CD4-positive, alpha-beta T cell treated with Interferon alpha-2 for 1 hour (primary cell): ENCODE measurements around the gene JMJD1C.

Experiments used
- DNase-seq, 2 donors: peaks; one replicate each; pipeline ENCODE4 v3.0.0-alpha.2; 2020 to 2022

The JMJD1C gene

GRCh38 chr10:63206997-63207811, 258.6 kb downstream of the JMJD1C start:
- DNase-seq: no peak

- DNase-seq: no peak
These were observed 259.2 kb downstream of the JMJD1C start for GRCh38 chr10:63206576-63206975.

GRCh38 chr10:63205421-63205820, 260.4 kb downstream of the JMJD1C start:
- DNase-seq: no peak

GRCh38 chr10:63204667-63205391, 260.9 kb downstream of the JMJD1C start:
- DNase-seq: no peak

GRCh38 chr10:63201118-63201517, 264.7 kb downstream of the JMJD1C start:
- DNase-seq: no peak

GRCh38 chr10:63200431-63200830, 265.3 kb downstream of the JMJD1C start:
- no peak for DNase-seq

- no peak for DNase-seq
These were observed 266.1 kb downstream of the JMJD1C start for GRCh38 chr10:63199716-63200115.

- no peak for DNase-seq
These were observed 268.3 kb downstream of the JMJD1C start for GRCh38 chr10:63197344-63198092.

GRCh38 chr10:63192826-63193225, 273.0 kb downstream of the JMJD1C start:
- DNase-seq: no peak

- DNase-seq: no peak
These were observed 290.2 kb downstream of the JMJD1C start for GRCh38 chr10:63175534-63175933.

GRCh38 chr10:63173468-63174232, 292.1 kb downstream of the JMJD1C start:
- DNase-seq: peak in 1 of 2 donors; percentile 46

GRCh38 chr10:63171926-63172325, 293.9 kb downstream of the JMJD1C start:
- DNase-seq: no peak

GRCh38 chr10:63171255-63171855, 294.4 kb downstream of the JMJD1C start:
- DNase-seq: no peak

- DNase-seq: no peak
These were observed 296.2 kb downstream of the JMJD1C start for GRCh38 chr10:63169624-63170023.

- DNase-seq: no peak
These were observed 296.8 kb downstream of the JMJD1C start for GRCh38 chr10:63168821-63169462.

- peak; percentile 26 to 69 for DNase-seq
These were observed 299.0 kb downstream of the JMJD1C start for GRCh38 chr10:63166742-63167258.

- DNase-seq: no peak
These were observed 300.5 kb downstream of the JMJD1C start for GRCh38 chr10:63165249-63165648.

GRCh38 chr10:63164166-63164623, 301.6 kb downstream of the JMJD1C start:
- no peak for DNase-seq

GRCh38 chr10:63161592-63161991, 304.2 kb downstream of the JMJD1C start:
- DNase-seq: no peak

GRCh38 chr10:63157845-63158624, 307.7 kb downstream of the JMJD1C start:
- DNase-seq: peak; percentile 61 to 75

- no peak for DNase-seq
These were observed 309.5 kb downstream of the JMJD1C start for GRCh38 chr10:63156236-63156635.
